Liver (tissue), 9 donors: ENCODE measurements around the gene GNG13. TPM values are rescaled to one million over a fixed set of nuclear protein-coding genes. Genes with fewer than 3 reads are reported as not detected.

Experiments used
- DNase-seq: peaks from one replicate; pipeline ENCODE4 v3.0.0-alpha.2; 2017; ENCODE audit warnings: low spot score
- H3K27ac ChIP-seq, 2 donors: one replicate each; pipeline ENCODE4 v1.7.0; 2013; ENCODE audit warnings: inconsistent platforms in 2 of 2, low read length in 2 of 2, control low read depth in 1 of 2, low read depth in 1 of 2, mild to moderate bottlenecking in 1 of 2
- H3K27me3 ChIP-seq, 4 donors: one replicate each; pipeline versions ENCODE4 v1.6.1 to v1.7.0; 2013; ENCODE audit warnings: low read length in 3 of 4, inconsistent platforms in 1 of 4, mild to moderate bottlenecking in 1 of 4, moderate library complexity in 1 of 4; ENCODE audit not compliant: control insufficient read depth in 4 of 4, insufficient read depth in 4 of 4
- H3K36me3 ChIP-seq, 4 donors: one replicate each; pipeline versions ENCODE4 v1.6.1 to v1.7.0; 2013; ENCODE audit warnings: low read length in 3 of 4, mild to moderate bottlenecking in 3 of 4, low read depth in 1 of 4, moderate library complexity in 1 of 4; ENCODE audit not compliant: control insufficient read depth in 4 of 4, insufficient read depth in 3 of 4
- H3K4me1 ChIP-seq, 4 donors: one replicate each; pipeline versions ENCODE4 v1.6.1 to v1.7.0; 2013; ENCODE audit warnings: low read length in 3 of 4, mild to moderate bottlenecking in 3 of 4, moderate library complexity in 1 of 4; ENCODE audit not compliant: control insufficient read depth in 4 of 4, insufficient read depth in 4 of 4
- H3K4me3 ChIP-seq, 3 donors: one replicate each; pipeline versions ENCODE4 v1.6.1 to v1.7.0; 2013; ENCODE audit warnings: low read length in 3 of 3, control low read depth in 1 of 3, low read depth in 1 of 3, mild to moderate bottlenecking in 1 of 3
- H3K9ac ChIP-seq, 2 donors: one replicate each; pipeline ENCODE4 v1.7.0; 2013; ENCODE audit warnings: low read length in 2 of 2, mild to moderate bottlenecking in 2 of 2, moderate library complexity in 2 of 2, control low read depth in 1 of 2, low read depth in 1 of 2
- H3K9me3 ChIP-seq, 4 donors: one replicate each; pipeline versions ENCODE4 v1.6.1 to v1.7.0; 2013; ENCODE audit warnings: low read length in 3 of 4; ENCODE audit not compliant: control insufficient read depth in 4 of 4
- FOXA1 ChIP-seq: IDR thresholded peaks from 2 replicates; pipeline ENCODE4 v1.6.1; 2016; ENCODE audit warnings: antibody characterized with exemption
- GABPA ChIP-seq, 2 donors: IDR thresholded peaks in 1 of 2; conservative IDR thresholded peaks in 1 of 2; 2 replicates each; pipeline ENCODE4 v1.6.1; 2016; ENCODE audit warnings: antibody characterized with exemption in 2 of 2, mild to moderate bottlenecking in 1 of 2, moderate library complexity in 1 of 2
- JUND ChIP-seq, 2 donors: IDR thresholded peaks; 2 replicates each; pipeline ENCODE4 v1.6.1; 2016; ENCODE audit warnings: antibody characterized with exemption in 2 of 2
- RAD21 ChIP-seq, 2 donors: IDR thresholded peaks; 2 replicates each; pipeline ENCODE4 v1.6.1; 2016; ENCODE audit warnings: antibody characterized with exemption in 2 of 2, mild to moderate bottlenecking in 2 of 2
- RXRA ChIP-seq, 2 donors: IDR thresholded peaks; 2 replicates each; pipeline ENCODE4 v1.6.1; 2017 to 2018; ENCODE audit warnings: antibody characterized with exemption in 2 of 2, mild to moderate bottlenecking in 1 of 2
- SP1 ChIP-seq: IDR thresholded peaks from 2 replicates; pipeline ENCODE4 v1.6.1; 2018; ENCODE audit warnings: antibody characterized with exemption, mild to moderate bottlenecking
- TAF1 ChIP-seq: conservative IDR thresholded peaks from 2 replicates; pipeline ENCODE4 v1.6.1; 2016; ENCODE audit warnings: antibody characterized with exemption, mild to moderate bottlenecking
- YY1 ChIP-seq: IDR thresholded peaks from 2 replicates; pipeline ENCODE4 v1.6.1; 2016; ENCODE audit warnings: antibody characterized with exemption, mild to moderate bottlenecking
- WGBS: extraction: QIAGEN DNeasy Blood & Tissue Kit; methylation state at CpG from one replicate; pipeline ENCODE4 v1.1.7; 2013; 5-methylcytosine and 5-hydroxymethylcytosine counted together
- polyA plus RNA-seq, 2 donors: library from polyadenylated mRNA; stranded (reverse) in 1 of 2; unstranded in 1 of 2; fragments of 200-250 nt in 1 of 2; fragments of >200 nt in 1 of 2; fragmentation: Nextera tagmentation in 1 of 2; extraction: Ambion mirVana in 1 of 2; gene quantifications; one replicate each; pipeline versions ENCODE4 v1.2.1 to v1.2.3, GENCODE V29; 2013 to 2015
- total RNA-seq, 2 donors: library from RNA; depleted of rRNA; stranded (reverse); fragments of >200 nt; gene quantifications; one replicate each; pipeline ENCODE4 v1.2.3, GENCODE V29; 2014
- TF ChIP-seq, protein P1 (sequence below): IDR thresholded peaks from 2 replicates; pipeline ENCODE4 v1.6.1; 2016; ENCODE audit warnings: antibody characterized with exemption, mild to moderate bottlenecking
- TF ChIP-seq, protein P2 (sequence below): IDR thresholded peaks from 2 replicates; pipeline ENCODE4 v1.6.1; 2016; ENCODE audit warnings: antibody characterized with exemption
- donor health status: healthy.
- donor health status: healthy.
- donor health status: healthy.
- donor health status: healthy.
- donor health status: healthy.

GNG13 gene
- total and polyA plus RNA-seq, 4 donors, result not detected

DNA sequence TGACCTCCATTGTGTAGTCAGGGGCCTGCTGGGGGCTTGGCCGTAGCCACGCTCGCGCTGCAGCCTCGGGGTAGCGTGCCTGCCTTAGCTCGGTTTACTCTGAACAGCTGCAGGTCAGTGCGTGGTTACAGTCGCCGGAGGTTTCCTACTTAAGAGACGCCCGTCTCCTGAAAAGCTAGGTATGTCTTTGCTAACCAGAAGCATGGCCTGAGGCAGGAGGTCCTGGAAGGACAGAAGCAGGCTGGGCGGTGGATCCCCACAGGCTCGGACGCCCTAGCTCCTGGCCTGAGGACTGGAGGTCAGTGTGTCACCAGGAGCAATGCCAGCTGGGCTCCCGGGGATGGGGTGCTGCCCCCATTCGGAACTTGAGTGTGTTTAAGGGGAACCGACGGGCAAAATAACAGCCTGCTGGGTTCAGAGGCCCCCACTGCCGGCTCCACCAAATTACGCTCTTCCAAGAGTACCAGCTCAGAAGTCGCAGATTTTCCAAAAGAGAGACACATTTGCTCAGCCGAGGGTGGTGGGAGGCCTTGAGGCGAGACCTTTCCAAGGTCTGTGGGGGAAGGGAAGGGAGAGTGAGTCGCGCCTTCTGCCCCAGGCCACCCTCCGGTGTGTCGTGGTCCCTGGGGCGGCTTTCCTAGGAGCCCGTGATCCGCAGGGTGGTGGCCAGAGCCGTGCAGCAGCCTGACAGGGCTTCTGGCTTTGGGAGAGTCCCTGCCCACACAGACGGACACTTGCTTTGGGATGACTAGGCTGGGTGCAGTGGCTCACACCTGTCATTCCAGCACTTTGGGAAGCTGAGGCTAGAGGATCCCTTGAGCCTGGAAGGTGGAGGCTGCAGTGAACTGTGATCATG is 3.9 kb upstream of the GNG13 start (continued):
- TF ChIP-seq, protein P1, sequence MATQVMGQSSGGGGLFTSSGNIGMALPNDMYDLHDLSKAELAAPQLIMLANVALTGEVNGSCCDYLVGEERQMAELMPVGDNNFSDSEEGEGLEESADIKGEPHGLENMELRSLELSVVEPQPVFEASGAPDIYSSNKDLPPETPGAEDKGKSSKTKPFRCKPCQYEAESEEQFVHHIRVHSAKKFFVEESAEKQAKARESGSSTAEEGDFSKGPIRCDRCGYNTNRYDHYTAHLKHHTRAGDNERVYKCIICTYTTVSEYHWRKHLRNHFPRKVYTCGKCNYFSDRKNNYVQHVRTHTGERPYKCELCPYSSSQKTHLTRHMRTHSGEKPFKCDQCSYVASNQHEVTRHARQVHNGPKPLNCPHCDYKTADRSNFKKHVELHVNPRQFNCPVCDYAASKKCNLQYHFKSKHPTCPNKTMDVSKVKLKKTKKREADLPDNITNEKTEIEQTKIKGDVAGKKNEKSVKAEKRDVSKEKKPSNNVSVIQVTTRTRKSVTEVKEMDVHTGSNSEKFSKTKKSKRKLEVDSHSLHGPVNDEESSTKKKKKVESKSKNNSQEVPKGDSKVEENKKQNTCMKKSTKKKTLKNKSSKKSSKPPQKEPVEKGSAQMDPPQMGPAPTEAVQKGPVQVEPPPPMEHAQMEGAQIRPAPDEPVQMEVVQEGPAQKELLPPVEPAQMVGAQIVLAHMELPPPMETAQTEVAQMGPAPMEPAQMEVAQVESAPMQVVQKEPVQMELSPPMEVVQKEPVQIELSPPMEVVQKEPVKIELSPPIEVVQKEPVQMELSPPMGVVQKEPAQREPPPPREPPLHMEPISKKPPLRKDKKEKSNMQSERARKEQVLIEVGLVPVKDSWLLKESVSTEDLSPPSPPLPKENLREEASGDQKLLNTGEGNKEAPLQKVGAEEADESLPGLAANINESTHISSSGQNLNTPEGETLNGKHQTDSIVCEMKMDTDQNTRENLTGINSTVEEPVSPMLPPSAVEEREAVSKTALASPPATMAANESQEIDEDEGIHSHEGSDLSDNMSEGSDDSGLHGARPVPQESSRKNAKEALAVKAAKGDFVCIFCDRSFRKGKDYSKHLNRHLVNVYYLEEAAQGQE, result no peak
- TF ChIP-seq GABPA (IDR thresholded peaks at IDR 0.05 in 1 of 2, conservative IDR thresholded peaks at IDR 0.05 in 1 of 2), result no peak

DNA sequence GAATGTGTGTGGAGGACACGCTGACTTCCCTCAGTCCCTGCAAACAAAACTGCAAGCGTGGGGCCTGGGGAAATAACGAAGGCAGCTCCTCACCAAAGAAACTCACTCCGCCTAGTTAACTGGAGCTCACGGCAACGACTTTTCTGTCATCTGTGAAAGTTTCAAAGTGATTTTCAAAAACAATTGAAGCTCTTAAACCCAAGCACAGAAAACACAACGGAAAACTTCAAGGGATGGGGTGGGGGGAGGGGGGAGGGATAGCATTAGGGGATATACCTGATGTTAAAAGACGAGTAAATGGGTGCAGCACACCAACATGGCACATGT is 3.2 kb upstream of the GNG13 start:
- TF ChIP-seq RAD21 (IDR thresholded peaks at IDR 0.05) (no peak), FOXA1 (no peak), JUND (IDR thresholded peaks at IDR 0.05) (no peak), SP1 (no peak), YY1 (no peak)
- Histone ChIP-seq H3K9me3 (no peaks in the 10 kb centered on the region), H3K4me1 (peaks cover 0 to 10% (median 5%) of the 10 kb centered on the region in 4 donors), H3K36me3 (no peaks in the 10 kb centered on the region), H3K9ac (no peak overlapping the region), H3K27ac (no peak overlapping the region), H3K4me3 (no peak overlapping the region), H3K27me3 (peaks cover 0 to 5% (median 2%) of the 10 kb centered on the region in 4 donors)
- 52% methylated on average over 8 of the region's 8 CpGs for WGBS
- DNase-seq, result no peak

DNA sequence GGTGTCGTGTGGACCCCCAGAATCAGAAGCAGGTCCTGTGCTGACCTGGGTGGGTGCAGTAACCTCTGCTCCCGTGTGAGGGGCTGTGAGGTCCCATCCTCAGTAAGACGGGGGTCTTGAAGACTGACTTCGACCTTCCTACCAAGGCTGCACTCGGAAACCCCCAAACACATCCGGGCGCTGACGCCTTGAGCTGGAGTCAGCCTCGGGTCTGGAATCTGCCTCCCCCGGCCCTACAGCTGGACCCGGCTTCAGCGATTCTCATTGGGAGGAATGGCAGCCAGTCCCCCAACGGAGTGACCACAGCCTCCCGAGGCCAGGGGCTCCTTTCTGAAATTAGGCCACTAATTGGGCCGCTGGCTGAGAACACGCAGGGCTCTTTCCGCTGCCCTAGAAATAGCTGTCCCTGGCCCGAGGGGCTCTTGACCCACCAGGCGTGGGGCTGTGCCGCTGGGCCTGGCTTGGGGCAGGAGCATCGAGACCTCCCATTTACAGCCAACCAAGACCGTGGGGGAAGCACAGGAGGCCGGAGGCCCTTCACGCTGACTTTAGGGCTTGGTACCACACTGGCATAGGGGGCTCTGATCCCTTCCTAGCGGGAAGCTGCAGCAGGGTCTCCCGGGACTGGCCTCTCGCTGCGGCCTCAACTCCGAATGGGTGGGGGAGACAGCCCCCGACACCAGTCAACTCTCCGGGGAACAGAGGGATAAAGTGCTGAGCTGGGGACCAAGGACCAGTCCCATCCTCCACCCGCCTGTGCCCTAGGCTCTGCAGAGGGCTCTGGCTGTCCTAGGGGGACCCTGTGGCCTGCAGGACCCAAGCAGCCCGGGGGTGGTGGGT is 2.6 kb upstream of the GNG13 start:
- H3K27me3 ChIP-seq, result peaks cover 0 to 5% (median 2%) of the 10 kb centered on the region in 4 donors
- H3K4me1 ChIP-seq, result peaks cover 0 to 4% (median 3%) of the 10 kb centered on the region in 4 donors
- H3K36me3 ChIP-seq, result no peaks in the 10 kb centered on the region
- H3K9ac ChIP-seq, result no peak overlapping the region
- H3K4me3 ChIP-seq, result no peak overlapping the region
- DNase-seq, result no peak
- H3K27ac ChIP-seq, result no peak overlapping the region
- WGBS, result 76% methylated on average over 33 of the region's 33 CpGs
- TF ChIP-seq RXRA (IDR thresholded peaks at IDR 0.05) (no peak), TAF1 (no peak), RAD21 (IDR thresholded peaks at IDR 0.05) (no peak), SP1 (no peak)
- TF ChIP-seq, protein P1, result no peak
- TF ChIP-seq, protein P2, sequence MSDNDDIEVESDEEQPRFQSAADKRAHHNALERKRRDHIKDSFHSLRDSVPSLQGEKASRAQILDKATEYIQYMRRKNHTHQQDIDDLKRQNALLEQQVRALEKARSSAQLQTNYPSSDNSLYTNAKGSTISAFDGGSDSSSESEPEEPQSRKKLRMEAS, result no peak
- no peaks in the 10 kb centered on the region for H3K9me3 ChIP-seq
